Choroid plexus epithelial cell (primary cell): ENCODE results near the gene CTXN2.

Experiments
- DNase-seq: peaks from one replicate; pipeline ENCODE4 v3.0.0-alpha.2; 2010; ENCODE audit warnings: low read depth
- H3K4me3 ChIP-seq: 2 replicates; pipeline ENCODE4 v1.5.1; 2011; ENCODE audit warnings: low read depth, mild to moderate bottlenecking, control low read depth, low read length, moderate library complexity
- CTCF ChIP-seq: conservative IDR thresholded peaks from 2 replicates; pipeline ENCODE4 v1.5.1; 2011; ENCODE audit warnings: low read depth, mild to moderate bottlenecking, control low read depth, inconsistent platforms, low read length, moderate library complexity

Gene CTXN2

GRCh38 chr15:48242015-48242414 lies 50.5 kb downstream of the CTXN2 start:
- H3K4me3 ChIP-seq = no peak overlapping the region
- TF ChIP-seq CTCF = no peak
- no peak for DNase-seq

DNA sequence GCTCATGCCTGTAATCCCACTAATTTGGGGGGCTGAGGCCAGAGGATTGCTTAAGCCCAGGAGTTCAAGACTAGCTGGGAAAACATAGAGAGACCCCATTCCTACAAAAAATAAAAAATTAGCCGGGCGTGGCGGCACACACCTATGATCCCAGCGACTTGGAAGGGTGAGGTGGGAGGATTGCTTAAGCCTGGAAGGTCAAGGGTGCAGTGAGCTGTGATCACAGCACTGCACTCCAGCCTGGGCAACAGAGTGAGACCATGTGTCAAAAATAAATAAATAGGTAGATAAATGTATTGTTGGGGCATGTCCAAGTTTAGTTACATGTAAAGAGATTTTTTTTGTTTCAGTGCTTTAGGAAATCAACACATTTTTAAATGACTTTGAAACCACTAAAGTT lies 51.1 kb downstream of the CTXN2 start:
- DNase-seq = no peak
- H3K4me3 ChIP-seq = no peak overlapping the region
- TF ChIP-seq CTCF = no peak

DNA sequence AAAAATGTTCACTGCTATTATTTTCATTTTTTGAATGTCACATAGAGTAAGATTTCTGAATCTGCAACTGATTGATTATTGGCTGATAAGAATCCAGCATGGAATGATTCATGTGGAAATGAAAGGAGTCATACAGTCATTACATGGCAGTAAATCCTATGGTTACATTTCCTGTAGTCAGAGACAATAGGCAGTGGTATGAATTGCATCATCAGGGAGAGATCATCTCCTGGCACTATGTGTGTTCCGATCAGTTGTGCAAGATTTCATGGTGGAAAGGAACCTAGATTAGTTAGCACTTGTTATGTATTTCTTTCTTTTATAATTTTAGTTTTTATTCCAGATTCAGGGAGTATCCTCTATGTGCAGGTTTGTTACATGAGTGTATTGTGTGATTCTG lies 53.5 kb downstream of the CTXN2 start:
- peak; percentile 64 for DNase-seq
- no peak overlapping the region for H3K4me3 ChIP-seq
- TF ChIP-seq CTCF = no peak

DNA sequence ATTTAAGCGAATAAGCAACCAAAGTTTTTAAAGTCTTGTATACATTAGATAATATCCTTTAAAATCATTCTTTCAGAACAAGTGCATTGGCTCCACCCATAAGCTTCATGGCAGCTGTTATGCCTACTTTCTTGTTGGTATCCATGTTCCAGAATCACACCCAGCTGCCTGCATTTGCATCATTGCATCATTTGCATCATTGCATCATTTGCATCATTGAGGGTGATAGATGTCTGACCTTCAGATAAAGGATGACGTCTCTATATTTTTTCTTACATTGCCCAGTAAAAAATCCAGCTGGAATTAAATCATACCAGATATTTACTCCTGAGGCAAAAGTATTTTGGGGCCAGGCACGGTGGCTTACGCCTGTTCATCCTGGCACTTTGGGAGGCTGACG lies 56.9 kb downstream of the CTXN2 start:
- no peak for DNase-seq
- TF ChIP-seq CTCF = no peak
- H3K4me3 ChIP-seq = no peak overlapping the region

DNA sequence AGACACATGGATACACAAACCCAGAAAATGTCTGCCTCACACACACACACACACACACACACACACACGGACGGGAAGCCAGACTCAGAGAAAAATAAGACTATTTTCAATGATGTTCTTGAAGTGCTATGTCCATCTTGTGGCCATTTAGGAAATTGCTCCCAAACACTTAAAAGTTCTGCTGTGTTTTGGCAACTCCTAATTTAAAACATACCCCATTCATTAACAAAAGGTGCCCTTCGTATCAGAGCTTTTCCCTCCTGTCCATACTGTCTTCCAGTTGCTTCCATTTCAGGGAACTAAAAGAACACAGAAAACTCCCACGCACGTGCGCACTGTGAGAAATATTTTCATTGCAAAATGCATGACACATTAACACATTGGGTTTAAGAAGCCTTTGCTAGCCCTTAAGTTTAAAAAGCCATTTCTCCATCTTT lies 59.2 kb downstream of the CTXN2 start:
- no peak overlapping the region for H3K4me3 ChIP-seq
- DNase-seq = peak; percentile 94
- TF ChIP-seq CTCF = peak; percentile 74

GRCh38 chr15:48253172-48253571 lies 61.7 kb downstream of the CTXN2 start:
- H3K4me3 ChIP-seq = no peak overlapping the region
- TF ChIP-seq CTCF = no peak
- DNase-seq = no peak
